NCI-H2227 treated with DMSO at 0.1 percent for 48 hours (cell line): ENCODE data around the gene JADE1.

Experiments used
- DNase-seq: peaks from one replicate; lab custom pipeline; 2025; lab: John Stamatoyannopoulos, UW

Gene JADE1

DNA sequence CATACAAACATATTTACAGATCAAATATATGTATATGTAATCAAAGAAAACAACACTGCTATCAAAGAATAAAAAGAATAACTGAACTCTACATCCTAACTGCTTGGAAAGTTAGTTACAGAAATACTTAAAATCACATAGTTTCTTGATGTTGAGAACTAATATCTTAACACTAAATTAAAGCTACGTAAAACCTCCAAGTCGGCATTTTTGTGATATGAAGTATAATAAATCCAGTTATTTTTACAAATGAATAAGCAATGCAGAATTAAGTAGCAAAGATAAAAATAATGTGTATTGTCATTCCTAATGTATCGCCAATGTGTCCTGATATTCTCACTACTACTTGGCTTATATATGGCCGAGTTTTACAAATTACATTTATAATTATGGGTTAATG lies 68.4 kb downstream of the JADE1 start:
- no peak for DNase-seq

DNA sequence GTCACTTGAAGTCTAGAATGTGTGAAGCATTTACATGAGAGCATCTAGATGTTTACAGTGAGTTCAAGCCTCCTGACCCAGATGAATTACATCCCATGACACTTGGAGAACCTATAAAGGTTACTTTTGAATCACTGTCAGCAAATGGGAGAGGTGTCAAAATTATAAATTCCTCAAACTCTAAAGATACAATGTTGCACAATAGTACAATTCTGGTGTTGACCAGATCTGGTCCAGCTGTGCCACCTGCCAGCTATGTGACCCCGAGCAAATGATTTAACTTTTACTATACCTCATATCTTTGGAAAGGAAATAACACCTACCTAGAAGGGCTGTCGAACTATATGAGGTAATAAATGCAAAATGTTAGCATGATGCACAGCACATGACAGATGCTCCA lies 69.8 kb downstream of the JADE1 start:
- no peak for DNase-seq

DNA sequence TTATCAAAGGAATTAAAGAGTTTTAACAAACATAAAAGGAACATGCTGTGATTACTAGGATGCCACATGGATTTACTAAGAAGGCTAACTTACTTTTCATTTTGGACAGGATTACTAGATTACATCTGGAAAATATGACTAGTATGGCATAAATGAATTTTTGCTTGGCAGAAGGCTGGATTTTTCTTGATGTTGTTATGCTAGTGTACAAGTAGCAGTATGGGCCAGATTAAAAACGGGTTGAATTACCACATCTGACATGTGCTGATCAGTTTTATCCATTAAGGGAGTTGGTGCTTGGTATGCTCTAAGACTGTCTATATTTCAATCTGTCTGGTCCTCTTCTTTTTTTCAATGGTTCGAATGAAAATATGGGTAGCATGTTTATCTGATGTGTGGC lies 70.5 kb downstream of the JADE1 start:
- no peak for DNase-seq

DNA sequence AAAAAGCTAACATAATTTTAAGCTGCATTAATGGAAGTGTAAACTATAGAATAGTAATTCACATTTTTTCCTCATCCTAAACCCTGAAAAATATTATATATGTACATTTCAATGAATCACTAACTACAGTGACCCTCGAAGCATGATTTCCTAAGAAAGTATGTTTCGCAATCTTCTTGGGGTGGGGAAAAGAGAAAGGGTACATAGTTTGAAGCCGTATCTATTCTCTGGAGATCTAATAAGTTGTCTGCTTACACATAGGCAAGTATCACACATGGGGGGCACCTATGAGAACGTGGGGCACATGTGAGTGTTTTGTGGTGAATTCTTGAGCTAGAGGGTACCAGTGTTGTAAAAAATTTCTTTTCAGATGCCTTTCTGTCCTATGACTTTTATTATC lies 71.2 kb downstream of the JADE1 start:
- no peak for DNase-seq

DNA sequence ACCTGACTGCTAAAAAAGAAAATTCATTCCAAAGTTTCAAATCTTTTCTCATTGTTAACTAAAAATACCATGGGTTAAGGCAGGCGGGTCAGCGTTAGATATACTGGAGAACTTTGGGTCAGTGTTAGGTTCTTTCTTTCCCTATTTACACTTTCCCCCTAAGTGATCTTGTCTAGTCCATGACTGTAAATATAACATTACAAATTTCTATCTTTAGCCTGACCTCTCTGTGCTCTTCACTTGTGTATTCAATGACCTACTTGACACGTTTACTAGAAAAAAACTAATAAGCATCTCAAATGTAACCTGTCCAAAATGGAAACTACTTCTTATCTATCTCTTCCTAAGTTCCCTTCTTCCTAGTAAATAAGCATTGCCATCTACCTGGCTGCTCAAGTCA lies 95.3 kb downstream of the JADE1 start:
- no peak for DNase-seq

DNA sequence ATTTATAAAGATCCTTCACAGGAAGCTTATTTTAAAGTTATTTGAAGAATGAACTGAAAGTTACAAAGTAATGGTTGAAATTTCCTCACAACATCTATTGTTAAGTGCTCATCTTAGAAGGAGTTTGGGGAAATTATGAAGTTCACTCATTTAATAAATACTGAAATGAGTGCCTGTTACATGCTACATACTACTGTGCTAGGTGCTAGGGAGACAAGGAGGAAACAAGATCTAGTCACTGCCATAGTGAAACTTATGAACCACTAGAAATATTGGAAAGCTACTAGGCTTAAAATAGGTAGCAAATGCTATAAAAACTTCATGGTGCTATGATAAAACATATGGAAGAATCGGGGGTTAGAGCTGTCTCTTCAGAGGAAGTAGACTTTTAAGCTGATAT lies 97.1 kb downstream of the JADE1 start:
- DNase-seq, result no peak

DNA sequence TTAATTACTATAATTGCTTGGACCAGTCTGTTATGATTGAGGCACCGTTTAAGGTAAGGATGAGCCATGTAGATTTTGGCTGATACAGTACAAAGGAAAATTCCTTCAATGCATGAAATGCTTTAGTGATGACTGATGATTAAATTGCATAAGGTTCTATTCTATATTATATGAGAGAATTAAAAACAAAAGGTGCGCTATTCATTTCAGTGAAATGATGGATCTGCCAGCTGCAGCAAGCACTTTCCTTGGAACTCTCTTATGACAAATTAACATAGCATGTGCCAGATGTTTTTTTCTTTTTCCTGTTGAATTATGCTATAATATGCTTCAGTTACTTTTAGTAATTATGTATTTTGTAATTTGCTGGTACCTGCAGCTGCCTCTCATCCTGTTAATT lies 98.5 kb downstream of the JADE1 start:
- no peak for DNase-seq

DNA sequence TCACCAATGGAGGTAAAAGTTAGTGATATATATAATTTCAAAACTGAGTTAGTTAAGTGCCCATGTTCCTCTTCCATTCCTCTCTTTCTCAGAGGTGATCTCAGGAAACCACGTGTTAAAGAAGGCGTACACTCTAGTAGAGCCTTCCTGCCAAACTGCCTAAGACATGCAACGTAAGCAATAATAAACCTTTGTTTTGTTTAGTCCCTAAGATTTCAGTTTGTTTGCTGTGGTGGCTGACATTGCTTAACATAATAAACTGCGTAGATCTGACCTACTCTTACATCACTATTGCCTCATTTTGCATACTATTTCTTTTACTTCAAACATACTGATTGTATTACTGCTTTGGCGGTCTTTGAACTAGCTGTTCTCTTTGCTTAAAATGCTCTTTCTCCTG lies 99.2 kb downstream of the JADE1 start:
- DNase-seq, result no peak

DNA sequence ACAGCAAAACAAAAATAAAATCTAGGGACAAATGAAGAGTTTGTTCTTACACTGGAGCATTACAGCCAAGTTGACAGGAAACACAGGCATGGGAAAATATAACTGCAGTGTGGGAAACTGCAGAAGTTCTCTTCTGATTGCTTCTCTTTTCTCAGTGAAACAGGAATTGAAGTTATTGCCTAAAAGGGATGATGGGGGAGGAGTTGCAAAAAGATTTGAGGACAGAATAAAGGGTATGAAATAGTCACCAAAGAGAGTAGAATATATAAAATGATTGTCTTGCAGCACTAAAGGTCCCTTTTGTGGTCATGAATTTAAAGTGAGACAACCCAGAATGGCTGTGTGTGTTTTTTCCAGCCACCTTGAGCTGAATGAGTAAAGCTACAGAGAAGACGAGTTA lies 103.7 kb downstream of the JADE1 start:
- DNase-seq, result no peak

DNA sequence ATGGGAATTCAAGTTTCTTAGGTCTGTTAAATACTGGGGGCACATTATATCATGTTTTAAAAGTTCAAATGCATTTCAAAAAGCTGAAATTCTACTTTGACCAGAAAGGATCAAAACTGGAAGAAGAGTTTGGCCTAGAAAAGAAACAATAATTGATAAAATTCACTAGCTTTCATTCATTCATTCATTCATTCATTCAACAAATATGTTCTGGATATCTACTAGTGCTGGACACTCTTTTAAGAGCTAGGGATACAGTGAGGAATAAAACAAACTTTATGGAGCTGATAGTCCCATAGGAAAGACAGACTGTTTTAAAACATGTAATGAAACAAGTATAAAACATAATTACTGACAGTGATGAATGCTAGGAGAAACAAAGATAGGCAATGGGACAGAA lies 106.0 kb downstream of the JADE1 start:
- no peak for DNase-seq

DNA sequence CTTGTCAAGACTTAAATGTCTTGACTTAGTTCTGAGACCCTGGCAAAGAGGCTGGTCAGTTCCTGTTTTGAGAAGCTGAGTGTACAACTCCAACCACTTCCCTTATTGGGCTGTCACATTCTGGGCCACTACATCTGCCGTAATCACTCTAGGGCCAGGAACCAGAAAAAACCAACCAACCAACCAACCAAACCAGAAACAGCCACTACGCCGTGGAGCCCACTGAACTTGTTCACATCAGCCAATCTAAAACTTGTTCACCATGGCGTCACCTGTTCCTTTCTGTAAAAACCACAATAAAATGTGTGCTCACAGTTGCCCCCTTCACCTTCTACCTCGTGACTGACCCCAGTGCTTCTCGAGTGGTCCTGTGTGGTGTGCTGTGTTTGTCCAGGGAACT lies 107.3 kb downstream of the JADE1 start:
- no peak for DNase-seq

DNA sequence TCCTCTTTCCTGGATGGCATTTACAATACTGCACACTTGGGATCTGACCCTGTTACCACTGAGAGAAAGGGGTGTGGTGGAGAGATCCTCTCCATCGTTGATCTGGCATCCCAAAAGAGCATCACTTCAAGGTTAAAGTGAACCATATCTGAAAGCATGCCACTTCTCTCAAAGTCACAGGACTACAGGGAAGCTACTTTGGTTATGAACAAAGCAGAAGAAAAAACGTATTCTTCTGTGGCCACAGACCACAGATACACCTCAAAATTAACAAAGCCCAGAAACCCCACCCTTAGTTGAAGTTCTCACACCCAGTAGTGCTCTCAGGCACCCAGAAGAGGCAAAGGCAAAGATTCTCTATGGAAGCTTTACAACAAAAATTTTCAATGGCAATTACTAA lies 108.3 kb downstream of the JADE1 start:
- no peak for DNase-seq

DNA sequence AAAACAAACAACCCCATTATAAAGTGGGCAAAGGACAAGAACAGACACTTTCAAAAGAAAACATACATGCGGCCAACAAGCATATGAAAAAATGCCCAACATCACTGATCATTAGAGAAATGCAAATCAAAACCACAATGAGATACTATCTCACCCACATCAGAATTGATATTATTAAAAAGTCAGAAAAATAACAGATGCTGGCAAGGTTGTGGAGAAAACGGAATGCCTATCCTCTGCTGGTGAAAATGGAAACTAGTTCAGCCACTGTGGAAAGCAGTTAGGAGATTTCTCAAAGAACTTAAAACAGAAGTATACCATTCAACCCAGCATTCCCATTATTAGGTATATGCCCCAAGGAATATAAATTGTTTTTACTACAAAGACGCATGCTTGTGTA lies 112.5 kb downstream of the JADE1 start:
- no peak for DNase-seq
